Activated CD8-positive, alpha-beta T cell treated with anti-CD3 and anti-CD28 coated beads, Interleukin-2, amount 10 ng/mL, durations not matched to agents 7 days and 5 days (primary cell): ENCODE measurements around the gene PLEKHG3. TPM values are rescaled to one million over a fixed set of nuclear protein-coding genes. Genes with fewer than 3 reads are reported as not detected.

Experiments used
- ATAC-seq: fragments of 150-1000 bp; cut with Tn5 transposase; one replicate; pipeline ENCODE4 v1.10.0; 2021; ENCODE audit warnings: moderate library complexity
- CTCF ChIA-PET: fragments of 350-600 bp; sonication (Branson Sonifier 250); formaldehyde crosslinking; loops from one replicate; lab custom pipeline; 2021; ENCODE audit warnings: antibody characterized with exemption; lab: Charles Lee
- POLR2A ChIA-PET: fragments of 350-600 bp; sonication (Branson Sonifier 250); formaldehyde crosslinking; loops from one replicate; lab custom pipeline; 2021; ENCODE audit warnings: antibody characterized with exemption; lab: Charles Lee
- DNase-seq: peaks from one replicate; pipeline ENCODE4 v3.0.0-alpha.2; 2020
- H3K27ac Mint-ChIP-seq: one replicate; pipeline ENCODE4 v1.8.0; 2021; ENCODE audit warnings: mild to moderate bottlenecking, mixed read lengths
- H3K27me3 Mint-ChIP-seq: one replicate; pipeline ENCODE4 v1.8.0; 2021; ENCODE audit warnings: low read depth, mixed read lengths
- H3K36me3 Mint-ChIP-seq: one replicate; pipeline ENCODE4 v1.8.0; 2021; ENCODE audit warnings: low read depth, mixed read lengths
- H3K4me1 Mint-ChIP-seq: one replicate; pipeline ENCODE4 v1.8.0; 2021; ENCODE audit warnings: low read depth, mixed read lengths
- H3K4me3 Mint-ChIP-seq: one replicate; pipeline ENCODE4 v1.8.0; 2021; ENCODE audit warnings: mild to moderate bottlenecking, mixed read lengths
- H3K9me3 Mint-ChIP-seq: one replicate; pipeline ENCODE4 v1.8.0; 2022; ENCODE audit warnings: mixed read lengths; ENCODE audit not compliant: insufficient read depth
- total RNA-seq, 2 experiments: library from RNA; stranded (reverse); gene quantifications; one replicate each; pipeline ENCODE4 v1.2.3, GENCODE V29; 2021

Gene PLEKHG3
- total RNA-seq, 2 experiments from 2014 or later: 7.3 to 7.8 TPM

DNA sequence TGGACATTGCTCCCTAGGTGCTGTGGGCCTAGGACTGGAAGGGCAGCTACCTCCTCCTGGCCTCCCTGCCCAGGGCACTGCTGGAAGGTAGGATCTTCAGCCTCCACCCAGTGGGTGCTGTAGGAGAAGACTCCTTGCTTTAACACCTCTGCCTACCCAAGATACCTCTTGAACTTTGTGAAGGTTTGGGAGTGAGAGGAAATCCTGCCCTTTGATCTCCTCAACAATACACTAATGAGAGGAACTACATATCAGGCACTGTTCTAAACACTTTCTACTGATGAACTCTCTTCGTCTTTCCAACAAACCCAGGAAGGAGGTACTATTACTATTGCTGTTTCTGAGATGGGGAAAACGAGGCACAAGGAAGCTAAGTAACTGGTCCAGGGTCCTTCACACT is 66.9 kb downstream of the PLEKHG3 start:
- ATAC-seq (no peak), DNase-seq (no peak)
- H3K27ac Mint-ChIP-seq: no peak overlapping the region
- ChIA-PET POLR2A (interaction anchor here (0.6 to 1.1 kb wide), 2 partner anchors 78 to 383 kb away, joined by 3 read pairs; partner anchors contain the start of gene MTHFD1), CTCF (no interaction called here)
- H3K27me3 Mint-ChIP-seq: no peaks in the 10 kb centered on the region
- H3K4me3 Mint-ChIP-seq: no peak overlapping the region
- no peaks in the 10 kb centered on the region for H3K9me3 Mint-ChIP-seq
- no peaks in the 10 kb centered on the region for H3K36me3 Mint-ChIP-seq
- peaks cover 9% of the 10 kb centered on the region for H3K4me1 Mint-ChIP-seq

DNA sequence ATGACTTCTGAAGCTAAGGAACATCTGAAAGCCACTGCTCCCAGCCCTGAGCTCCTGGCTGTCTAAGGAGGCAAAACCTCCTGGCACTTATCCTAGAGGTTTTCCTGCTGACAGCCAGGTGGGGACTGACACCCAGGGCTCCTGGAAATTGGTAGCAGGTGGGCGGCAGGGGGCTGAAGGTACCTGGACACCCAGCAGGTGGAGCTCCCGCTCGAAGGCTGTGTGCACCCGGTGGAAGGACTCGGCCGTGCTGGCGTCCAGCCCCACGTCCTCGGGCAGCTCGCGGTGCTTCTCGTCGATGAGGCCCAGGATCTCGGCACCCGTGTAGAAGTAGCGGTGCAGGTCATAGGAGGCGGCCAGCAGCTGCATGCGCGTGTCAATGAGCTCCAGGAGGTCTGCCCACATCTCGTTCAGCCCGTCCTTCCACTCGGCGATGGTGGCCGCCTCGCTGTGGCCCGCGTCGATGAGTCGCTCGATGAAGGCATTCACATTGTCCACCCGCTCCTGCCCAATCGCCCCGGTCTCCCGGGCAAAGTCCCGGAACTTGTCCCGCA is 68.2 kb downstream of the PLEKHG3 start:
- ATAC-seq: no peak
- DNase-seq: no peak
- no peaks in the 10 kb centered on the region for H3K27me3 Mint-ChIP-seq
- ChIA-PET POLR2A (interaction anchor here (1.1 kb wide), 1 partner anchor 384 kb away, joined by 3 read pairs; the partner anchor contains the start of gene MTHFD1), CTCF (interaction anchor here (1.0 to 2.2 kb wide), 5 partner anchors 8 to 124 kb away, joined by 3 to 7 read pairs (median 5); no protein-coding TSS in a partner anchor)
- no peak overlapping the region for H3K27ac Mint-ChIP-seq
- no peak overlapping the region for H3K4me3 Mint-ChIP-seq
- no peaks in the 10 kb centered on the region for H3K9me3 Mint-ChIP-seq
- H3K4me1 Mint-ChIP-seq: peaks cover 9% of the 10 kb centered on the region
- H3K36me3 Mint-ChIP-seq: no peaks in the 10 kb centered on the region

DNA sequence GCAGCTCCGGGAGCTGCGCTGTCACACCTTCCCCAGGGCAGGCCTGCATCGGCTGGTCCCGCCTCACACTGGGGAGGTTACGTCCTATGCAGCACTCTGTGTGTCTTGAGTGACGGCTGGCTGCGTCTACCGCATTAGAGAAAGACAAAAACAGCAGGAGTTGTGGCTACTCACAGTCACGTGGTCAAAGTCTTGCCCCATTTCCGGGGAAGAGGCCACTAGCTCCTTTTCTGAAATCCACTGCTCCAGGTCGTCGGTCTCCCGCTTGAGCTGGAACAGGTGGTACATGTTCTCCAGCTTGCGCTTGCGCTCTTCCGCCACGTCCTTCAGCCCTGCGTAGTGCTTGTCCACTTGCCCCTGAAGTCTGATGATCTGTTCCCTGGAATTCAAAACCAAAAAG is 68.8 kb downstream of the PLEKHG3 start:
- Mint-ChIP-seq H3K36me3 (no peaks in the 10 kb centered on the region), H3K27ac (no peak overlapping the region), H3K4me1 (peaks cover 9% of the 10 kb centered on the region), H3K27me3 (no peaks in the 10 kb centered on the region), H3K4me3 (no peak overlapping the region), H3K9me3 (no peaks in the 10 kb centered on the region)
- ChIA-PET CTCF (interaction anchor here (1.0 to 2.2 kb wide), 4 partner anchors 9 to 124 kb away, joined by 3 to 7 read pairs (median 6); no protein-coding TSS in a partner anchor), POLR2A (no interaction called here)
- no peak for ATAC-seq
- DNase-seq: no peak

- Mint-ChIP-seq H3K36me3 (no peaks in the 10 kb centered on the region), H3K4me1 (peaks cover 9% of the 10 kb centered on the region), H3K9me3 (no peaks in the 10 kb centered on the region), H3K4me3 (no peak overlapping the region), H3K27me3 (no peaks in the 10 kb centered on the region), H3K27ac (no peak overlapping the region)
- DNase-seq (no peak), ATAC-seq (no peak)
- ChIA-PET CTCF (interaction anchor here (2.2 kb wide), 1 partner anchor 123 kb away, joined by 6 read pairs; no protein-coding TSS in a partner anchor), POLR2A (no interaction called here)
Measured at GRCh38 chr14:64773577-64773976, 69.4 kb downstream of the PLEKHG3 start.

- CTCF ChIA-PET: interaction anchor here (1.8 kb wide), 1 partner anchor 13 kb away, joined by 8 read pairs; no protein-coding TSS in a partner anchor
- DNase-seq (no peak), ATAC-seq (no peak)
- Mint-ChIP-seq H3K27me3 (no peaks in the 10 kb centered on the region), H3K4me1 (peaks cover 9% of the 10 kb centered on the region), H3K4me3 (no peak overlapping the region), H3K27ac (no peak overlapping the region), H3K9me3 (no peaks in the 10 kb centered on the region), H3K36me3 (no peaks in the 10 kb centered on the region)
- POLR2A ChIA-PET: no interaction called here
Measured at GRCh38 chr14:64774272-64774671, 70.0 kb downstream of the PLEKHG3 start.

DNA sequence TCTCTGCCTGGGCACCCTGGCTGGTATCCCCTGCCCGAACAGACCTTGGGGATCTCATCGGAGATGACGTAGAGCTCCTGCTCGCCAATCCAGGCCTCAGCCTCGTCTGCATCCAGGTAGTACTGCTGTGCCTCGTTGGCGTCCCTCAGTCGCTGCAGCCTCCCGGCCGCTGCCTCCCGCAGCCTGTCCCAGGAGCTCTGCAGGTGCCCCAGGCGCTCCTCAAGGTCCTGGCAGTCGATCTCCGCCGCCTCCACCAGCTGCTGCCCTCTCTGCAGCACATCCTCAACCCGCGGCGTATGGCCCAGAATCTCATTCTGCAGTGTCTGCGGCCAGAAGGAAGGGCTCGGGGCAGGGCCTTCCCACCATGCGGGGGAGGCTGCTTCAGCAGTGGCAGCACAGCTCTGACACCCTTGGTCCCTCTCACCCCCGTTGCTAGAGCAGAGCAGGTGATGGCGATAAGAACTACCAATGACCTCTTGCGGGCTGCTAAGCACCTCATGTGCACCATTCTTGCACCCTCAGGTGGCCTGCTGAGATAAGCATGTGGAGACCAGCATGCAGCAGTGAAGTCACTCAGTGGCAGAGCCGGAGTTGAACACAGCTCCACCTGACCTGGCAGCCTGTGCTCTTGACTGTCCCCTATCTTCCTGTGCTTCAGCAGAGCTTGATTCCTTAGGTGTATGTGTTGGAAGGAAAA is 71.0 kb downstream of the PLEKHG3 start:
- no peaks in the 10 kb centered on the region for H3K9me3 Mint-ChIP-seq
- ChIA-PET POLR2A (no interaction called here), CTCF (interaction anchor here (1.3 to 2.4 kb wide), 4 partner anchors 10 to 117 kb away, joined by 5 to 11 read pairs (median 8); no protein-coding TSS in a partner anchor)
- H3K27me3 Mint-ChIP-seq: no peaks in the 10 kb centered on the region
- no peak overlapping the region for H3K4me3 Mint-ChIP-seq
- H3K27ac Mint-ChIP-seq: no peak overlapping the region
- no peak for DNase-seq
- no peak for ATAC-seq
- H3K4me1 Mint-ChIP-seq: peaks cover 9% of the 10 kb centered on the region
- H3K36me3 Mint-ChIP-seq: no peaks in the 10 kb centered on the region

- Mint-ChIP-seq H3K9me3 (no peaks in the 10 kb centered on the region), H3K4me3 (no peak overlapping the region), H3K4me1 (no peaks in the 10 kb centered on the region), H3K36me3 (no peaks in the 10 kb centered on the region), H3K27ac (no peak overlapping the region), H3K27me3 (peaks cover 10% of the 10 kb centered on the region)
- ChIA-PET CTCF (interaction anchor here (0.9 to 2.4 kb wide), 4 partner anchors 12 to 46 kb away, joined by 3 to 11 read pairs (median 4); no protein-coding TSS in a partner anchor), POLR2A (no interaction called here)
- ATAC-seq (no peak), DNase-seq (no peak)
Measured at GRCh38 chr14:64777461-64777860, 73.2 kb downstream of the PLEKHG3 start.

DNA sequence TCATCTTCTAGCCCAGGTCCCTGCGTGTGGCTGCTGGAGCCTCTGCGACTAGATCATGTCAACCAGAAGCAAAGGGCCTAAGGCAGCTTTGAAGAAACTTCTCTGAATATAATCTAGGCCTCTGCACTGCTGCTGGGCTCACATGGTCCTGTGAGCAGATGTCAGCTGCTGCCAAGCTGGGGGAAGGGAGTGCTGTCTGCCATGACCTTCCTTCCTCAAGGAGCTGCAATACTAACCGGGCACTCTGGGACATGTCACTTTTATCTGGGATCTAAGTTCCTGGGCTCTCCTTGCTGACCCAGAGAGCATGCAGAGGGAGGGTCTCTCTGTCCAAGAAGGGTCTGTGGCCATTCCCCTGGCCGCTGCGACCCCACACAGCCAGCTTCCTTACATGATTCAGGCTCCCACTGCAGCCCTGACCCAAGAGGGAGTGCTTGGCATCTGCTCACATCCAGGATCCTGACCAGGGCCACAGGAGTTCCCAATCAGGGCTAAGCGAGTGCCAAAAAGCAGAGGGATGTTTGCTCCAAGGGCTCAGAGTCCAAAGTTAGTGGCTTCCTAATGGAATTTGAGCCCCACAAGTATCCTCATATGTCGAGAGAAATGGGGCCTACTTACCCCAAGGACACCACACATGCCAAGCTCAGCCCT is 74.0 kb downstream of the PLEKHG3 start:
- Mint-ChIP-seq H3K27me3 (peaks cover 10% of the 10 kb centered on the region), H3K36me3 (no peaks in the 10 kb centered on the region), H3K9me3 (no peaks in the 10 kb centered on the region), H3K4me3 (no peak overlapping the region), H3K4me1 (no peaks in the 10 kb centered on the region), H3K27ac (no peak overlapping the region)
- CTCF ChIA-PET: interaction anchor here (1.4 kb wide), 1 partner anchor 17 kb away, joined by 5 read pairs; no protein-coding TSS in a partner anchor
- POLR2A ChIA-PET: no interaction called here
- no peak for ATAC-seq
- no peak for DNase-seq

DNA sequence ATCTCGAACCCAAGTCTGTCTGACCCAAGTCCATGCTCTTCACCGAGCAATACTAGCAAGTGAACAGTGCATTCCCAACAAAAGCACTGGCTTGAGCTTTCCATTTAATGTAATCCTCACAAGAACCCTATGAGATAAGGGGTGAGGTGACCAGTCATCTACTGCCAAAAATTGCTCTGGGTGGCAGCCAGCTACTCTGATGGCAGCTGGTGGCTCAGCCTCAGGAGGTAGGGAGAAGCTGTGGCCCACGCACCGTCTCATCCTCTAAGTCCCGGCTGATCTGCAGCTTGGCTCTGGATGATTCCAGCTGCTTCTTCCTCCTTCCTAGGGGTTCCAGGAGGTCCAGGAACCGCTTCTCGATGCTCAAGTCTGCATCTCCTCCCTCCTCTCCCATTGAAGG is 75.2 kb downstream of the PLEKHG3 start:
- peaks cover 10% of the 10 kb centered on the region for H3K27me3 Mint-ChIP-seq
- no peaks in the 10 kb centered on the region for H3K36me3 Mint-ChIP-seq
- ChIA-PET POLR2A (interaction anchor here (0.6 kb wide), 1 partner anchor 134 kb away, joined by 3 read pairs; no protein-coding TSS in a partner anchor), CTCF (interaction anchor here (0.7 to 1.4 kb wide), 2 partner anchors 18 to 20 kb away, joined by 3 to 5 read pairs; no protein-coding TSS in a partner anchor)
- DNase-seq: no peak
- H3K9me3 Mint-ChIP-seq: no peaks in the 10 kb centered on the region
- no peak overlapping the region for H3K27ac Mint-ChIP-seq
- no peak for ATAC-seq
- no peaks in the 10 kb centered on the region for H3K4me1 Mint-ChIP-seq
- H3K4me3 Mint-ChIP-seq: no peak overlapping the region

DNA sequence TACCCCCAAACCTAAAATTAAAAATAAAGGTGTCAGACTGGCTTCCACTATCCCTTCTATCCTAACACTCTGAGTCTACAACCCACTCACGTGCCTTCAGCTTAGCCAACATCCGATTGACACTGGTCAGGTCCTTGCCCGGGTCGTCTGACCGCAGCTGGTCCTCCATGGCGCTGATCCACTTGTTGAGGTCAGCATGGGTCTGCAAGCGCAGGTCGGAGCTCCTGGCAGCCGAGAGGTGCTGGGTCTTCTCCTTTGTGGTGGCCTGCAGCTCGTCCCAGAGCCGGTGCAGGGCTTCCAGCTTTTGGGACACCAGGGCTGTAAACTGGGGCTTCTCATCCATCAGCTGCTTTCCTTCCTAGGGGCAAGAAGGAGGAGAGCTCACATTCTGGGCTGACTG is 78.0 kb downstream of the PLEKHG3 start:
- ATAC-seq: no peak
- no peak overlapping the region for H3K4me3 Mint-ChIP-seq
- POLR2A ChIA-PET: no interaction called here

DNA sequence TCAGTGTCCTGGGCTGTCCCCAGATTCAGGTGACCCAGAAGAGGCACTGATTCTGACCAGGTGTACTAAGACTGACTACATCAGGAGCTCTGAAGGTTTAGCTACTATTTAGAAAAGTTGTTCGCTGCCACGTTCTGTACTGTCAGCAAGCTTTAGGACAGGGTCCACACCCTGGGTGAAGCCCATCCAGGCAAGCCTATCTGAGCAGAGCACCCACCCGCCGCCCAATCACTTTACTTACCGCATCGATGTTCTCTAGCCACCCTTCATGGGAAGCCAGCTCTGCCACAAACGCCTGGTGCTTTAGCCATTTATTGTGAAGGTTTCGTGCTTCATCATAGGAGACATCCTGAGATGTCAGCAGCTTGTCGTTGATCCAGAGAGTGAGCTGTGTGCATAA is 79.8 kb downstream of the PLEKHG3 start:
- peaks cover 10% of the 10 kb centered on the region for H3K27me3 Mint-ChIP-seq
- no peaks in the 10 kb centered on the region for H3K4me1 Mint-ChIP-seq
- POLR2A ChIA-PET: no interaction called here
- ATAC-seq: no peak
- CTCF ChIA-PET: no interaction called here
- H3K36me3 Mint-ChIP-seq: no peaks in the 10 kb centered on the region
- no peak for DNase-seq
- no peak overlapping the region for H3K4me3 Mint-ChIP-seq
- H3K27ac Mint-ChIP-seq: no peak overlapping the region
- no peaks in the 10 kb centered on the region for H3K9me3 Mint-ChIP-seq

More for the DNA sequence above, 78.0 kb downstream of the PLEKHG3 start:
- Mint-ChIP-seq H3K27ac (no peak overlapping the region), H3K36me3 (no peaks in the 10 kb centered on the region), H3K9me3 (no peaks in the 10 kb centered on the region), H3K4me1 (no peaks in the 10 kb centered on the region), H3K27me3 (peaks cover 10% of the 10 kb centered on the region)
- DNase-seq: no peak
- CTCF ChIA-PET: interaction anchor here (0.8 to 1.9 kb wide), 3 partner anchors 17 to 110 kb away, joined by 3 to 6 read pairs (median 4); no protein-coding TSS in a partner anchor
